Measurements from ENCODE around the gene ZFYVE28.

The ZFYVE28 gene

DNA sequence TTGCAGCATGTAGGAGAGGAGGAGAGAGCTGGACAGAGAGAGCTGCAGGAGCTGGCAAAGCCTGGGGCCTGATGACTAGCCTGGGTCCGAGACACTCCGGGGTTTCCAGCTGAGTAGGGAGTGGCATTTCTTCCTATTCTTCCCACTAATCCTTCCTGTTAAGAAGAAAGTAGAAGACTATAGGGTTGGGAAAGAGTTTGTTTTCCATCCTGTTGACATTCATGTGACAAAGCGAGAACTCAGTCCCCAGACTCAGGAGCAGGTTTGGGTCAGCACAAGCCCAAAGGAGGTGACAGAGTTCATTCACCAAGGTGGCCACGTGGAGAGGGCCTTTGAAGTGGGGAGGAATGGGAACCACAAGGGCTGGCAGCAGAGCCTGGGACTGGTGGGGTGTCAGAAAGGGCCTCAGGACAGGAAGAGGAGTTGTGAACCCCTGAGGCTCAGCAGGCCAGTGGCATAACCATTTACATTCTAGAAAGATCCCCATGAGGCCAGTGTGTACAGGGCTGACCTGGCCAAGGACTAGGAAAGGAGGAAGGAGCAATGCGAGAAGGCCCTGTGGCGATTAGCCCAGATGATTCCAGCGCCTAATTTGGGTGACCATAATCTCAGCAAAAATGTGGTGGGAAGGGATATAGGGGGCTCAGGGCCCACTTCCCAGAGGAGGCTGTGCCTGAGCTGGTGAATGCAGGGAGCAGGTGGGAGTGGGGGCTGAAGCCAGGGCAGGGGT is 173.2 kb downstream of the ZFYVE28 start:
- Mint-ChIP-seq H3K27ac (peak overlapping the region; percentile 74), H3K4me1 (peaks cover 44% of the 10 kb centered on the region), H3K4me3 (peak overlapping the region; percentile 1), H3K36me3 (ENCODE audit: low read depth) (peaks cover 9% of the 10 kb centered on the region), H3K27me3 (ENCODE audit: low read depth, poor library complexity) (no peaks in the 10 kb centered on the region), H3K9me3 (no peaks in the 10 kb centered on the region)
- DNase-seq = no peak
- TF ChIP-seq, protein P1, sequence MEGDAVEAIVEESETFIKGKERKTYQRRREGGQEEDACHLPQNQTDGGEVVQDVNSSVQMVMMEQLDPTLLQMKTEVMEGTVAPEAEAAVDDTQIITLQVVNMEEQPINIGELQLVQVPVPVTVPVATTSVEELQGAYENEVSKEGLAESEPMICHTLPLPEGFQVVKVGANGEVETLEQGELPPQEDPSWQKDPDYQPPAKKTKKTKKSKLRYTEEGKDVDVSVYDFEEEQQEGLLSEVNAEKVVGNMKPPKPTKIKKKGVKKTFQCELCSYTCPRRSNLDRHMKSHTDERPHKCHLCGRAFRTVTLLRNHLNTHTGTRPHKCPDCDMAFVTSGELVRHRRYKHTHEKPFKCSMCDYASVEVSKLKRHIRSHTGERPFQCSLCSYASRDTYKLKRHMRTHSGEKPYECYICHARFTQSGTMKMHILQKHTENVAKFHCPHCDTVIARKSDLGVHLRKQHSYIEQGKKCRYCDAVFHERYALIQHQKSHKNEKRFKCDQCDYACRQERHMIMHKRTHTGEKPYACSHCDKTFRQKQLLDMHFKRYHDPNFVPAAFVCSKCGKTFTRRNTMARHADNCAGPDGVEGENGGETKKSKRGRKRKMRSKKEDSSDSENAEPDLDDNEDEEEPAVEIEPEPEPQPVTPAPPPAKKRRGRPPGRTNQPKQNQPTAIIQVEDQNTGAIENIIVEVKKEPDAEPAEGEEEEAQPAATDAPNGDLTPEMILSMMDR (IDR thresholded peaks at IDR 0.05) = no peak

DNA sequence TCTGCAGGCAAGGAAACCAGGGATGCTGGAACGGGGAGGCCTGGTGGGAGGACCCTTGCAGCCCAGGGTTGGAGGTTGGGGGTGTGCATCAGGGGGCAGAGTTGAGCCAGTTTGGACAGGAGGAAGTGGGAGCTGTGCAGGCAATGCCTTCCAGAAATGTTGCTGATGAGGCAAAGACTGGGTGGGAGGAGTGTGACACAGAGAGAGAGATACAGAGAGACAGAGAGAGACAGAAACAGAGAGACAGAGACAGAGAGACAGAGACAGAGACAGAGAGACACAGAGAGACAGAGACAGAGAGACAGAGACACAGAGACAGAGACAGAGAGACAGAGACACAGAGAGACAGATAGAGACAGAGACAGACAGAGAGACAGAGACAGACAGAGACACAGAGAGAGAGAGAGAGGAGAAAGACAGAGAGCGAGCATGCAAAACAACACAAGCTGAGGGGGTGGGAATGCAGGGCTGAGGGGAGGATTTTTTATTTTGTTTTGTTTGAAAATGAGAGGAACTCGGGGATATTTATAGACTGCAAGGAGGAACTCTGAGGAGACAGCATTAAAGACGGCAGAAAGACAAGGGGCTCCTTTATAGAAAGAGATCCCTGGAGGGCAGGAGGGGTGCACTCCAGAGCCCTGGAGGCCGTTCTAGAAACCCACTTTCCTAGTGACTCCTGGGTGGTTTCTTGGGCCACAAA is 174.6 kb downstream of the ZFYVE28 start:
- H3K9me3 Mint-ChIP-seq = no peaks in the 10 kb centered on the region
- H3K27ac Mint-ChIP-seq = no peak overlapping the region
- peak; percentile 61 for DNase-seq
- TF ChIP-seq, protein P1 (IDR thresholded peaks at IDR 0.05) = peak; percentile 12
- peaks cover 9% of the 10 kb centered on the region for H3K36me3 Mint-ChIP-seq (ENCODE audit: low read depth)
- no peak overlapping the region for H3K4me3 Mint-ChIP-seq
- H3K27me3 Mint-ChIP-seq (ENCODE audit: low read depth, poor library complexity) = no peaks in the 10 kb centered on the region
- H3K4me1 Mint-ChIP-seq = peaks cover 56% of the 10 kb centered on the region

DNA sequence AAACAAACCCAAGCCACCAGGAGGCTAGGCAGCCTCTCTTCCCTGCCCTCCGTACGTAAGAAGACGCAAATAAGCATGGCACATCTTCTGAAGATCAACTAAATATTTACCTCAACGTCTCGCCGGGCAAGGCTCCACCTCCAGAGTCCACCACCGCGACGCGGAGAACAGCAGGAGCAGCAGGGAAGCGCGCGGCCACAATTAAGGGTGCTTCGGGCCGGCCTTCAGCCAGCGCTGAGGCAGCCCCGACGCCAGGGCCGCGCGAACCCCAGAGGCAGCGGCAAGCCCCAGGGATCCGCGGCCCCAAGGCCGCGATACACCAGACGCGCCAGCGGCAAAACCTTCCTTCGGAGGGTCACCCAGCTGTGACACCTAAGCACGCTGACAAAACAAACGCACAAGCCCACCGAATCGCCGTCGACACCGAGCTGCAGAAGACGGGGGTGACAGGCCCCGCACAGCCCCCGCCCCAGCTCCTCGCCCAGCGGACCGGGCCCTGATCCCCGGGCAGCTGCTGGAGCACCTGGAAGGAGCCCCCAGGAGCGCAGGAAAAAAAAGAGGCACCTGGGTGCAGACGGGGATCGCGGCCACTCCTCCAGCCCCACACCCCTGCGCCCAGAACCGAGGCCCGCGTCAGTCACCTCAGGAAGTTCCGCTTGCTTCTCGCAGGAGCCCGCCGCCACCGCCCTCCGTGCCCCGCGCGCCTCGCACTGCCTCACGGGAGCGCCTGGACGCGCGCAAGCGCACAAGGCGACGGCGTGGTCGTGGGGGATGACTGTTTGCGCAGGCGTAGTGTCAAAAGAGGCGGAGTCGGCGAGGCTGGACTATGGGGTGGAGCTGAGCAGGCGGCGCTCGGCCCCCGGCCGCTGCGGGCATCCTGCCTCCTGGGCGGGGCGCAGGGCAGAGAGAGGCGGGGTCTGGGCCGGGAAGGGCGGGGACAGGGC is 176.8 kb downstream of the ZFYVE28 start, which contains the start of the genes HAUS3 and POLN:
Gene HAUS3, minus strand, starts transcription at position 712 of the 944 bp plus-strand sequence. CDS start 1,175 bp downstream, outside the sequence.
Gene POLN, minus strand, starts transcription at position 712 of the 944 bp plus-strand sequence. CDS start 12,890 bp downstream, outside the sequence.
- DNase-seq = peak; percentile 99
- Mint-ChIP-seq H3K9me3 (no peaks in the 10 kb centered on the region), H3K27ac (peak within 1 kb of the TSS; percentile 34)

DNA sequence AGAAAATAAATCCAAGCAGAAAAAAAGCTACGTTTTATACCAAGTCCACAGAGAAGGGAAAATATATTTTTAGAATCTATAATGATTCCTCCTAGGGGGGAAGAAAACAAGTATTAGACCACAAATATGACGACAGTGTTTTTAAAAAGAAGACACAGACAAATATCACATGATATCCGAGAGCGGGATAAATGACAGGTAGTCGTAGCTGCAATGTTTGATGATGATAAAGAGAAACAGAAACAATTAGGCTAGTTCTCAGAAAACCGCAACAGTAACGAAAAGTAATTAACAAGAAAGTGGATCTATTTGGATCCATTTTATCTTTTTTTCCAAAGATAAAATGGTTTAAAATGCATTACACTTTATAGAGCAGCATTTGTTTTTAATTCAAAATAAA is 177.4 kb downstream of the ZFYVE28 start:
- Mint-ChIP-seq H3K9me3 (no peaks in the 10 kb centered on the region), H3K4me3 (peak overlapping the region; percentile 83), H3K27me3 (ENCODE audit: low read depth, poor library complexity) (no peaks in the 10 kb centered on the region), H3K27ac (peak overlapping the region; percentile 34), H3K4me1 (peaks cover 68% of the 10 kb centered on the region), H3K36me3 (ENCODE audit: low read depth) (peaks cover 14% of the 10 kb centered on the region)
- TF ChIP-seq, protein P1 (IDR thresholded peaks at IDR 0.05) = no peak
- no peak for DNase-seq

More for the DNA sequence above, 176.8 kb downstream of the ZFYVE28 start, which contains the start of the genes HAUS3 and POLN:
- Mint-ChIP-seq H3K27me3 (ENCODE audit: low read depth, poor library complexity) (no peaks in the 10 kb centered on the region), H3K4me1 (peaks cover 69% of the 10 kb centered on the region), H3K4me3 (peak within 1 kb of the TSS; percentile 83), H3K36me3 (ENCODE audit: low read depth) (peaks cover 14% of the 10 kb centered on the region)
- TF ChIP-seq, protein P1 (IDR thresholded peaks at IDR 0.05) = no peak

DNA sequence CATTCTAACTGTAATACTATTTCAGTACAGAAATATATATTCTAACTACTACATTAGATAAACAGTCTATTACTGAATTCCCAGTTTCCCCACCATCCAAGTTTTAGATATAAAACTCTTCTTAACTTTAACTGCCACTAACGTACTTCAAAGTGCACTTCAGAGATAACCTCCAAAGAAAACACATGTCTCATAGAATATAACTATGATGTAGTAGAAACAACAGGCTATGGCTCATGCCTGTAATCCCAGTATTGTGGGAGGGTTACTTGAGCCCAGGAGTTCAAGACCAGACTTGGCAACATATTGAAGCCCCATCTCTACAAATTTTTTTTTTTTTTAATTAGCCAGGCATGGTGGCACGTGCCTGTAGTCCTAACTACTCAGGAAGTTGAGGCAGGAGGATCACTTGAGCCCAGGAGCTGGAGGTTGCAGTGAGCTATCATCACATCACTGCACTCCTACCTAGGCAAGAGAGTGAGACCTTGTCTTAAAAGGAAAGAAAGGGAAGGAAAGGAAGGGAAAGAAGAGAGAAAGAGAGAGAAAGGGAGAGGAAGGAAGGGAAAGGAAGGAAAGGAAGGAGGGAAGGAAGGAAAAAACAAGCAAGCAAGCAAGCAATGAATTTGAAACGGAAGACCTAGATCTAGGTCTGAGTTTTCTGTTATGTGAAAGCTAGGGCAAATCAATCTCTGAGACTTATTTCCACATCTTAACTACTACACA is 181.3 kb downstream of the ZFYVE28 start:
- H3K27ac Mint-ChIP-seq = no peak overlapping the region
- H3K4me3 Mint-ChIP-seq = peak overlapping the region; percentile 9
- TF ChIP-seq, protein P1 (IDR thresholded peaks at IDR 0.05) = no peak

More for the DNA sequence above, 181.3 kb downstream of the ZFYVE28 start:
- peaks cover 27% of the 10 kb centered on the region for H3K36me3 Mint-ChIP-seq (ENCODE audit: low read depth)
- no peak for DNase-seq
- H3K9me3 Mint-ChIP-seq = no peaks in the 10 kb centered on the region
- H3K4me1 Mint-ChIP-seq = peaks cover 39% of the 10 kb centered on the region
- no peaks in the 10 kb centered on the region for H3K27me3 Mint-ChIP-seq (ENCODE audit: low read depth, poor library complexity)
